HG02763 (cell line): Measurements from ENCODE around the gene TENM3.

ENCODE experiments used
- ATAC-seq: cut with Tn5 transposase; IDR thresholded peaks from one replicate; pipeline ENCODE4 v1.9.1; 2021; ENCODE audit warnings: mild to moderate bottlenecking, moderate library complexity; ENCODE audit not compliant: unreplicated experiment

Gene TENM3

GRCh38 chr4:182496408-182496807 is 253.2 kb downstream of the TENM3 start:
- ATAC-seq: no peak

GRCh38 chr4:182502064-182502463 is 258.9 kb downstream of the TENM3 start:
- no peak for ATAC-seq

GRCh38 chr4:182504463-182504862 is 261.3 kb downstream of the TENM3 start:
- no peak for ATAC-seq

GRCh38 chr4:182507805-182508204 is 264.6 kb downstream of the TENM3 start:
- no peak for ATAC-seq

- ATAC-seq: no peak
Measured at GRCh38 chr4:182510836-182511235, 267.6 kb downstream of the TENM3 start.

- peak; percentile 90 for ATAC-seq
Measured at GRCh38 chr4:182513587-182514291, 270.5 kb downstream of the TENM3 start.

GRCh38 chr4:182518421-182518820 is 275.2 kb downstream of the TENM3 start:
- no peak for ATAC-seq

- no peak for ATAC-seq
Measured at GRCh38 chr4:182519528-182519927, 276.3 kb downstream of the TENM3 start.

GRCh38 chr4:182521011-182521410 is 277.8 kb downstream of the TENM3 start:
- ATAC-seq: no peak

GRCh38 chr4:182528819-182529218 is 285.6 kb downstream of the TENM3 start:
- ATAC-seq: no peak

GRCh38 chr4:182530451-182530850 is 287.2 kb downstream of the TENM3 start:
- ATAC-seq: no peak

- no peak for ATAC-seq
Measured at GRCh38 chr4:182531555-182532162, 288.5 kb downstream of the TENM3 start.

- no peak for ATAC-seq
Measured at GRCh38 chr4:182532441-182532840, 289.2 kb downstream of the TENM3 start.

GRCh38 chr4:182533964-182534363 is 290.8 kb downstream of the TENM3 start:
- ATAC-seq: no peak

GRCh38 chr4:182536221-182536811 is 293.1 kb downstream of the TENM3 start:
- no peak for ATAC-seq

- ATAC-seq: no peak
Measured at GRCh38 chr4:182537031-182537795, 294.0 kb downstream of the TENM3 start.

GRCh38 chr4:182538031-182538430 is 294.8 kb downstream of the TENM3 start:
- ATAC-seq: no peak

GRCh38 chr4:182540496-182540895 is 297.3 kb downstream of the TENM3 start:
- no peak for ATAC-seq

GRCh38 chr4:182547435-182547834 is 304.2 kb downstream of the TENM3 start:
- peak; percentile 98 for ATAC-seq

GRCh38 chr4:182548156-182548555 is 305.0 kb downstream of the TENM3 start:
- no peak for ATAC-seq

GRCh38 chr4:182549356-182549755 is 306.2 kb downstream of the TENM3 start:
- no peak for ATAC-seq

- no peak for ATAC-seq
Measured at GRCh38 chr4:182552948-182553347, 309.7 kb downstream of the TENM3 start.
